Measurements from ENCODE around the gene INTS14. TPM values are rescaled to one million over a fixed set of nuclear protein-coding genes. Genes with fewer than 3 reads are reported as not detected.

The INTS14 gene
- total RNA-seq, 1 donor = 31.7 TPM

DNA sequence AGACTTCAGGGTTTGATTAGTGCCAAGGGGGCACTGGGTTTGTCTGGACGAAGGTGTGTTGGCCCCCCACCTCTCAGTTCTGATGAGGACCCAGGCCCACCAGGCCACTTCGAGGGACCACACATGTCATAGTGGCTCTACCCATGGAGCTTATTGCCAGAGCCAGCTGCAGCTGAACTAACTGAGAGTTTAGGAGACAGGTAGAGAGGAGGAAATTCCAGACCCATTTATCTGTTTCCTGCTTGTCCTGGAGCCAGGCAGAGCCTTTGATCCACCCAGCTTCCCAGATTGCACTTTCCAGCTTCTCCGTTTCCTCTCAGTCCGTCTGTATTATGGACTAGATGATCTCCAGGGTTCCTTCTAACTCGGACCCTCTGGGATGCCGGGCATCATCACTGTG, 31.7 kb upstream of the INTS14 start:
- no peak overlapping the region for H3K4me3 ChIP-seq (ENCODE audit: low read depth, low read length)
- no peak for DNase-seq (ENCODE audit: low read depth)
- TF ChIP-seq, protein P1, sequence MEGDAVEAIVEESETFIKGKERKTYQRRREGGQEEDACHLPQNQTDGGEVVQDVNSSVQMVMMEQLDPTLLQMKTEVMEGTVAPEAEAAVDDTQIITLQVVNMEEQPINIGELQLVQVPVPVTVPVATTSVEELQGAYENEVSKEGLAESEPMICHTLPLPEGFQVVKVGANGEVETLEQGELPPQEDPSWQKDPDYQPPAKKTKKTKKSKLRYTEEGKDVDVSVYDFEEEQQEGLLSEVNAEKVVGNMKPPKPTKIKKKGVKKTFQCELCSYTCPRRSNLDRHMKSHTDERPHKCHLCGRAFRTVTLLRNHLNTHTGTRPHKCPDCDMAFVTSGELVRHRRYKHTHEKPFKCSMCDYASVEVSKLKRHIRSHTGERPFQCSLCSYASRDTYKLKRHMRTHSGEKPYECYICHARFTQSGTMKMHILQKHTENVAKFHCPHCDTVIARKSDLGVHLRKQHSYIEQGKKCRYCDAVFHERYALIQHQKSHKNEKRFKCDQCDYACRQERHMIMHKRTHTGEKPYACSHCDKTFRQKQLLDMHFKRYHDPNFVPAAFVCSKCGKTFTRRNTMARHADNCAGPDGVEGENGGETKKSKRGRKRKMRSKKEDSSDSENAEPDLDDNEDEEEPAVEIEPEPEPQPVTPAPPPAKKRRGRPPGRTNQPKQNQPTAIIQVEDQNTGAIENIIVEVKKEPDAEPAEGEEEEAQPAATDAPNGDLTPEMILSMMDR (IDR thresholded peaks at IDR 0.05; ENCODE audit: insufficient read depth, low read length) = no peak

GRCh38 chr15:65641768-65642475, 31.0 kb upstream of the INTS14 start:
- no peak for DNase-seq (ENCODE audit: low read depth)
- no peak overlapping the region for H3K4me3 ChIP-seq (ENCODE audit: low read depth, low read length)
- TF ChIP-seq, protein P1 (IDR thresholded peaks at IDR 0.05; ENCODE audit: insufficient read depth, low read length) = no peak

GRCh38 chr15:65639509-65639908, 28.6 kb upstream of the INTS14 start:
- DNase-seq (ENCODE audit: low read depth) = no peak
- TF ChIP-seq, protein P1 (IDR thresholded peaks at IDR 0.05; ENCODE audit: insufficient read depth, low read length) = no peak
- H3K4me3 ChIP-seq (ENCODE audit: low read depth, low read length) = no peak overlapping the region

DNA sequence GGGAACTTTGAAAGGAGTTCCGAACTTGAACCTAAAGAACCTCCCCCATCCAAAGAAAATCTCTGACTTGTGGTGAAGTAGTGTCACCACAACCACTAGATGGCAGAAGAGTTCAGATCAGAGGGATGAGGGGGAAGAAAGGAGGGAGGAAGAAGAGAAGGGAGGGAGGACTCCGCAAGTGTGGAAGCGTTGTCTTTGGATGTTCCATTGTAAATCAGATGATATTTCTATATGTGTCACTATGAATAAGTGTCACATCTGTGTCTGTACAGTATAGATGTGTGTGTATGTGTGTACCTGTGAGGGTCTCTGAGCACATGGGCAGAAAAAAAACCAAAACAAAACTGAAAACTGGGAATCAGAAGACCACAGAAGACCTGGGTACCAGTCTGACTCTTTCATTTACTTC, 27.8 kb upstream of the INTS14 start:
- DNase-seq (ENCODE audit: low read depth) = peak; percentile 86
- TF ChIP-seq, protein P1 (IDR thresholded peaks at IDR 0.05; ENCODE audit: insufficient read depth, low read length) = peak; percentile 83
- no peak overlapping the region for H3K4me3 ChIP-seq (ENCODE audit: low read depth, low read length)

- no peak overlapping the region for H3K4me3 ChIP-seq (ENCODE audit: low read depth, low read length)
- TF ChIP-seq, protein P1 (IDR thresholded peaks at IDR 0.05; ENCODE audit: insufficient read depth, low read length) = no peak
- no peak for DNase-seq (ENCODE audit: low read depth)
These were observed 27.2 kb upstream of the INTS14 start for GRCh38 chr15:65638109-65638508.

DNA sequence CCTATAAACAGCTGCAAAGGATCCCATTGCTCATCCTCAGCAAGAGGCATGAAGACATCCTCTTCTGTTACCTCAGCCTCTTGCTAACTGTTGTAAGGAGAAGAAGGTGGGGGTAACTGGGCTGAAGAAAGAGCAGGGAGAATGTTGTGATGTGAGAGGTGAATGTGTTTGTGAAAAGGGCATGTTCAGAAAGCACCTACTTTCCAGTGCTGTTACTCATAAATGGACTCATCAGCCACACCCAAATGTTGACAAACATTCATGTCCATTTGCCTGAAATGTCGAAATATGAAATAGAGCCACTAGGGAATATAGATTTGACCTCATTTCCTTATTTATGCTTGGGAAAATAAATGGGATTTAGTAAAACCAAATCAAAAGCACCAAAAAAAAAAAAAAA, 23.4 kb upstream of the INTS14 start:
- no peak for DNase-seq (ENCODE audit: low read depth)
- TF ChIP-seq, protein P1 (IDR thresholded peaks at IDR 0.05; ENCODE audit: insufficient read depth, low read length) = no peak
- H3K4me3 ChIP-seq (ENCODE audit: low read depth, low read length) = no peak overlapping the region

GRCh38 chr15:65633752-65634151, 22.8 kb upstream of the INTS14 start:
- no peak overlapping the region for H3K4me3 ChIP-seq (ENCODE audit: low read depth, low read length)
- no peak for DNase-seq (ENCODE audit: low read depth)
- TF ChIP-seq, protein P1 (IDR thresholded peaks at IDR 0.05; ENCODE audit: insufficient read depth, low read length) = no peak
